ENCODE measurements around the gene TES. TPM values are rescaled to one million over a fixed set of nuclear protein-coding genes. Genes with fewer than 3 reads are reported as not detected.

The TES gene
- total RNA-seq, 1 donor from 2014 or later: 232 TPM

DNA sequence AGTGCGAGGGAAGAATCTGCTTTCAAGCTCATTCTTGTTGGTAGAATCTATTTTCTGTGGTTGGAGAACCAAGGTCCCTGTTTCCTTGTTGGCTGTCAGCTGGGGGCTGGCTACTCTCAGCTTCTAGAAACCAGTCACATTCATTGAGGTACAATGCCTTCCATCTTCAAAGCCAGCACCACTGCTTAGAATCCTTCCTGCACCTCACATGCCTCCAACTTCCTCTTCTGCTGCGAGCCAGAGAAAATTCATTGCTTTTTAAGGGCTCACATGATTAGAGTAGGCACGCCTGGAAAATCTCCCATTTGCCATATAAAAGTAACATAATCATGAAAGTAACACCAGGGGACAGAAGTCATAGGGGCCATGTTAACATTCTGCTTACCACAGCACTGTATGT is 28.7 kb downstream of the TES start:
- peaks cover 70% of the 10 kb centered on the region for H3K4me1 Mint-ChIP-seq (ENCODE audit: unreplicated experiment)
- peaks cover 38% of the 10 kb centered on the region for H3K36me3 Mint-ChIP-seq (ENCODE audit: unreplicated experiment)
- peak overlapping the region; percentile 79 for H3K27ac Mint-ChIP-seq (ENCODE audit: unreplicated experiment)
- H3K27me3 Mint-ChIP-seq (ENCODE audit: unreplicated experiment): no peaks in the 10 kb centered on the region
- H3K9me3 Mint-ChIP-seq (ENCODE audit: unreplicated experiment): no peaks in the 10 kb centered on the region
- no peak for DNase-seq (ENCODE audit: extremely low spot score, unreplicated experiment)
- TF ChIP-seq, protein P1, sequence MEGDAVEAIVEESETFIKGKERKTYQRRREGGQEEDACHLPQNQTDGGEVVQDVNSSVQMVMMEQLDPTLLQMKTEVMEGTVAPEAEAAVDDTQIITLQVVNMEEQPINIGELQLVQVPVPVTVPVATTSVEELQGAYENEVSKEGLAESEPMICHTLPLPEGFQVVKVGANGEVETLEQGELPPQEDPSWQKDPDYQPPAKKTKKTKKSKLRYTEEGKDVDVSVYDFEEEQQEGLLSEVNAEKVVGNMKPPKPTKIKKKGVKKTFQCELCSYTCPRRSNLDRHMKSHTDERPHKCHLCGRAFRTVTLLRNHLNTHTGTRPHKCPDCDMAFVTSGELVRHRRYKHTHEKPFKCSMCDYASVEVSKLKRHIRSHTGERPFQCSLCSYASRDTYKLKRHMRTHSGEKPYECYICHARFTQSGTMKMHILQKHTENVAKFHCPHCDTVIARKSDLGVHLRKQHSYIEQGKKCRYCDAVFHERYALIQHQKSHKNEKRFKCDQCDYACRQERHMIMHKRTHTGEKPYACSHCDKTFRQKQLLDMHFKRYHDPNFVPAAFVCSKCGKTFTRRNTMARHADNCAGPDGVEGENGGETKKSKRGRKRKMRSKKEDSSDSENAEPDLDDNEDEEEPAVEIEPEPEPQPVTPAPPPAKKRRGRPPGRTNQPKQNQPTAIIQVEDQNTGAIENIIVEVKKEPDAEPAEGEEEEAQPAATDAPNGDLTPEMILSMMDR (IDR thresholded peaks at IDR 0.05): no peak
- H3K4me3 Mint-ChIP-seq (ENCODE audit: unreplicated experiment): no peak overlapping the region

DNA sequence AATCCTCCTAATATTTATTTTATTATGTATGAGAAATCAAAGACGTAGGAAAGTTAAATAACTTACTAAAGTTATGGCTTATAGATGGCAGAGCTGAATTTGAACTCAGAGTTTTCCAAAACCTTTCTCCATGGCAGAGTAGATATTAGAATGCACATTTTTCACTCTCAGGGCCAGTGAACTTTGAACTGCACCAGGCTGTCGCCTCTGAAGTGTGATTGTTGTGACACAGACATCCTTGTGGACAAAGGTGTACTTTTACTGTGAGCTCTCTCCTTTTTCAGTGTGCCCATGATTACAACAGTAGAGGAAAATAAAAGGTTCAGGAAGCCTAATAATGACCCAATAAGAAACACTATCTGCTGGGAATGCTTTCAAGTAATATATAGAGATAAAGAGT is 29.1 kb downstream of the TES start:
- H3K4me1 Mint-ChIP-seq (ENCODE audit: unreplicated experiment): peaks cover 66% of the 10 kb centered on the region
- TF ChIP-seq, protein P1 (IDR thresholded peaks at IDR 0.05): no peak
- H3K4me3 Mint-ChIP-seq (ENCODE audit: unreplicated experiment): no peak overlapping the region
- peak overlapping the region; percentile 41 for H3K27ac Mint-ChIP-seq (ENCODE audit: unreplicated experiment)
- no peak for DNase-seq (ENCODE audit: extremely low spot score, unreplicated experiment)
- H3K9me3 Mint-ChIP-seq (ENCODE audit: unreplicated experiment): no peaks in the 10 kb centered on the region
- H3K27me3 Mint-ChIP-seq (ENCODE audit: unreplicated experiment): no peaks in the 10 kb centered on the region
- peaks cover 39% of the 10 kb centered on the region for H3K36me3 Mint-ChIP-seq (ENCODE audit: unreplicated experiment)

DNA sequence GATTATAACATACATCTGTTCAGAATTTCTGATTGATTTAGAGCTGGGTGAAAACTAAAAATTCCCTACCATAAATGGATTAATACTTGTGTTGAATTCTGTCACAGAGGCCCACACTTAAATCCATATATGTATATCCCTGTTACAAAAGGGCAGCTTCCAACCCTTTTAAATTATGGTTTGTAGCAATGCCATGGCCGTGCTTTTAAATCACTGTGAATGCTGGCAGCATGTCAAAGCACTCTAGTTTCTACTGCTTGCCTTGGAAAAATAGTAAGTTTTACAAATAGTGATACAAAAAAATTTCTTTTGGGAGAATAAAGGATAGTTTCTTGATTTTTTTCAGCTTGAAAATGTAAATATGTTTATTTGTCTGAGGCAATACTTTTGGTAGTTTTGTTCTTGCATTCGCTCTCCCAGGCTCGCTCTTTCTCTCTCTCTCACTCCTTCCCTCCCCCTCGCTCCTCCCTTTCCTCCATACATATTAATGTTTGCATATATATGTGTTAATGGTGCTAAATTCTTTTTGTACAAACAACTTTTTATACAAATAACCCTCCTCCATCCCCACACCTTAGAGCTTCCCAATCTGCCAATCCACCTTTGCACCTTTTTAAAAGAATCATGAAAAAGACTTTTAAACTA is 29.8 kb downstream of the TES start:
- H3K27ac Mint-ChIP-seq (ENCODE audit: unreplicated experiment): peak overlapping the region; percentile 53
- H3K27me3 Mint-ChIP-seq (ENCODE audit: unreplicated experiment): no peaks in the 10 kb centered on the region
- no peak for DNase-seq (ENCODE audit: extremely low spot score, unreplicated experiment)
- peaks cover 2% of the 10 kb centered on the region for H3K9me3 Mint-ChIP-seq (ENCODE audit: unreplicated experiment)
- no peak overlapping the region for H3K4me3 Mint-ChIP-seq (ENCODE audit: unreplicated experiment)
- H3K4me1 Mint-ChIP-seq (ENCODE audit: unreplicated experiment): peaks cover 61% of the 10 kb centered on the region
- TF ChIP-seq, protein P1 (IDR thresholded peaks at IDR 0.05): no peak
- H3K36me3 Mint-ChIP-seq (ENCODE audit: unreplicated experiment): peaks cover 46% of the 10 kb centered on the region

DNA sequence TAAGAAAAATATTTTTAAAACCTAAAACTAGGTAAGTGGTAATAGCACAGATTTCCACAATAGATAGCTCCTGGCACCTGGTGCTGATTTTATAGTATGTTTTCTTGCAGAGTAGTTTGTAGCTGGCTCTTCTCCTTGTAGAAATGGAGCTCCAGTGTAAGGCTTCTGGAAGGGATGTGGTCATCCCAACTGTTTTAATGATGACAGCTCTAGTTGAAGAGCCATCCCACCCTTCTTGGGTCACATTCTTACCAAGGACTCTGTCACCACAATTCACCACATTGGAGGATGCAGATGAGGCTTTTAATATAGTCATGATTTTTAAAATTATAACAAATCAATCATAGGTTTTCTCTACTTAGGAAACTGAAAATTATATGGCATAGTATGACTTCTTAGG is 31.0 kb downstream of the TES start:
- H3K4me1 Mint-ChIP-seq (ENCODE audit: unreplicated experiment): peaks cover 56% of the 10 kb centered on the region
- TF ChIP-seq, protein P1 (IDR thresholded peaks at IDR 0.05): no peak

DNA sequence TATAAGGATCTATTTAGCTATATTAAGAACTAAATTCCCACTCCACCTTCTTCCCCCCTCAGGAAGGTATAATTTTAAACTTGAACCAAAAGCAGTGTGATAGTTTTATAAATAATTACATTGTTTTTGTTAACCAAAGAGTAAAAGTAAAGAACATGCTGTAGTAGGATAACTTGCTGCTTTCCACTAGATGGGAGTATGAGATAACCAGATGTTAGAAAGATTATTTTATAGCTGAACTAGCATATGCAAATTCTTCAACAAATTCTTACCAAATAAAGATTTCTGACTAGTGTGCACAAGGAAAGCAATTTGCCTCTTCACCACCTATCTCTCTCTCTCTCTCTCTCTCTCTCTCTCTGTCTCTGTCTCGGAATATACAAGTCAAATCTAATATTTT is 31.8 kb downstream of the TES start:
- DNase-seq (ENCODE audit: extremely low spot score, unreplicated experiment): no peak

More for the DNA sequence above, 31.0 kb downstream of the TES start:
- Mint-ChIP-seq H3K9me3 (ENCODE audit: unreplicated experiment) (peaks cover 6% of the 10 kb centered on the region), H3K36me3 (ENCODE audit: unreplicated experiment) (peaks cover 56% of the 10 kb centered on the region), H3K4me3 (ENCODE audit: unreplicated experiment) (no peak overlapping the region), H3K27ac (ENCODE audit: unreplicated experiment) (peak overlapping the region; percentile 42), H3K27me3 (ENCODE audit: unreplicated experiment) (no peaks in the 10 kb centered on the region)
- no peak for DNase-seq (ENCODE audit: extremely low spot score, unreplicated experiment)

More for the DNA sequence above, 31.8 kb downstream of the TES start:
- Mint-ChIP-seq H3K9me3 (ENCODE audit: unreplicated experiment) (peaks cover 6% of the 10 kb centered on the region), H3K4me1 (ENCODE audit: unreplicated experiment) (peaks cover 53% of the 10 kb centered on the region), H3K36me3 (ENCODE audit: unreplicated experiment) (peaks cover 56% of the 10 kb centered on the region), H3K27me3 (ENCODE audit: unreplicated experiment) (no peaks in the 10 kb centered on the region), H3K4me3 (ENCODE audit: unreplicated experiment) (no peak overlapping the region), H3K27ac (ENCODE audit: unreplicated experiment) (no peak overlapping the region)
- TF ChIP-seq, protein P1 (IDR thresholded peaks at IDR 0.05): peak; percentile 35
